Measurements from ENCODE around the gene NUP88. TPM values are rescaled to one million over a fixed set of nuclear protein-coding genes. Genes with fewer than 3 reads are reported as not detected.

The NUP88 gene
- total RNA-seq, 2 donors from 2014 or later: 97.4 to 103 TPM

- ATAC-seq (replicated peaks in 1 of 2): peak; percentile 29 to 68
- H3K36me3 Mint-ChIP-seq (ENCODE audit: insufficient read depth in 2 of 2): peaks cover 28 to 43% of the 10 kb centered on the region in 2 donors
- H3K4me1 Mint-ChIP-seq (ENCODE audit: low read depth): peaks cover 47% of the 10 kb centered on the region
- H3K9me3 Mint-ChIP-seq: no peaks in the 10 kb centered on the region
- DNase-seq: no peak
- no peaks in the 10 kb centered on the region for H3K27me3 Mint-ChIP-seq (ENCODE audit: low read depth)
- H3K4me3 Mint-ChIP-seq: peak overlapping the region; percentile 0 to 83
- peak overlapping the region; percentile 11 for H3K27ac Mint-ChIP-seq
Measured at GRCh38 chr17:5410594-5411272, 8.7 kb downstream of the NUP88 start.

- peaks cover 21 to 43% of the 10 kb centered on the region in 2 donors for H3K36me3 Mint-ChIP-seq (ENCODE audit: insufficient read depth in 2 of 2)
- no peak overlapping the region for H3K4me3 Mint-ChIP-seq
- ATAC-seq (replicated peaks in 1 of 2): no peak
- H3K4me1 Mint-ChIP-seq (ENCODE audit: low read depth): peaks cover 31% of the 10 kb centered on the region
- DNase-seq: no peak
- H3K27me3 Mint-ChIP-seq (ENCODE audit: low read depth): no peaks in the 10 kb centered on the region
- no peaks in the 10 kb centered on the region for H3K9me3 Mint-ChIP-seq
- H3K27ac Mint-ChIP-seq: peak overlapping the region; percentile 10
Measured at GRCh38 chr17:5408186-5408585, 11.3 kb downstream of the NUP88 start.

GRCh38 chr17:5405400-5405799 is 14.1 kb downstream of the NUP88 start:
- no peak overlapping the region for H3K27ac Mint-ChIP-seq
- peaks cover 8% of the 10 kb centered on the region for H3K4me1 Mint-ChIP-seq (ENCODE audit: low read depth)
- DNase-seq: no peak
- no peaks in the 10 kb centered on the region for H3K27me3 Mint-ChIP-seq (ENCODE audit: low read depth)
- no peak for ATAC-seq (replicated peaks in 1 of 2)
- H3K36me3 Mint-ChIP-seq (ENCODE audit: insufficient read depth in 2 of 2): peaks cover 12 to 27% of the 10 kb centered on the region in 2 donors
- no peaks in the 10 kb centered on the region for H3K9me3 Mint-ChIP-seq
- no peak overlapping the region for H3K4me3 Mint-ChIP-seq

GRCh38 chr17:5399767-5400166 is 19.7 kb downstream of the NUP88 start:
- peaks cover 13 to 50% of the 10 kb centered on the region in 2 donors for H3K36me3 Mint-ChIP-seq (ENCODE audit: insufficient read depth in 2 of 2)
- no peaks in the 10 kb centered on the region for H3K27me3 Mint-ChIP-seq (ENCODE audit: low read depth)
- H3K9me3 Mint-ChIP-seq: no peaks in the 10 kb centered on the region
- no peak overlapping the region for H3K27ac Mint-ChIP-seq
- no peak overlapping the region for H3K4me3 Mint-ChIP-seq
- H3K4me1 Mint-ChIP-seq (ENCODE audit: low read depth): no peaks in the 10 kb centered on the region
- DNase-seq: no peak
- no peak for ATAC-seq (replicated peaks in 1 of 2)

GRCh38 chr17:5396612-5397011 is 22.9 kb downstream of the NUP88 start:
- Mint-ChIP-seq H3K4me3 (no peak overlapping the region), H3K27me3 (ENCODE audit: low read depth) (no peaks in the 10 kb centered on the region), H3K4me1 (ENCODE audit: low read depth) (no peaks in the 10 kb centered on the region), H3K36me3 (ENCODE audit: insufficient read depth in 2 of 2) (peaks cover 18 to 47% of the 10 kb centered on the region in 2 donors), H3K9me3 (no peaks in the 10 kb centered on the region), H3K27ac (peak overlapping the region; percentile 31)
- ATAC-seq (replicated peaks in 1 of 2): peak; percentile 39 to 53
- no peak for DNase-seq

- Mint-ChIP-seq H3K36me3 (ENCODE audit: insufficient read depth in 2 of 2) (peaks cover 15 to 47% of the 10 kb centered on the region in 2 donors), H3K9me3 (no peaks in the 10 kb centered on the region), H3K27me3 (ENCODE audit: low read depth) (no peaks in the 10 kb centered on the region), H3K4me3 (no peak overlapping the region), H3K4me1 (ENCODE audit: low read depth) (no peaks in the 10 kb centered on the region), H3K27ac (no peak overlapping the region)
- DNase-seq (no peak), ATAC-seq (replicated peaks in 1 of 2) (no peak)
Measured at GRCh38 chr17:5391678-5392077, 27.8 kb downstream of the NUP88 start.

GRCh38 chr17:5381542-5381941 is 37.9 kb downstream of the NUP88 start:
- H3K9me3 Mint-ChIP-seq: no peaks in the 10 kb centered on the region
- ATAC-seq (replicated peaks in 1 of 2) (peak; percentile 26 to 29), DNase-seq (no peak)
- peaks cover 10% of the 10 kb centered on the region for H3K4me1 Mint-ChIP-seq (ENCODE audit: low read depth)
- H3K36me3 Mint-ChIP-seq (ENCODE audit: insufficient read depth in 2 of 2): peaks cover 6 to 43% of the 10 kb centered on the region in 2 donors
- H3K27me3 Mint-ChIP-seq (ENCODE audit: low read depth): no peaks in the 10 kb centered on the region
- H3K27ac Mint-ChIP-seq: peak overlapping the region; percentile 3
- no peak overlapping the region for H3K4me3 Mint-ChIP-seq

- ATAC-seq (replicated peaks in 1 of 2): no peak
- DNase-seq: no peak
- peaks cover 6 to 44% of the 10 kb centered on the region in 2 donors for H3K36me3 Mint-ChIP-seq (ENCODE audit: insufficient read depth in 2 of 2)
- H3K9me3 Mint-ChIP-seq: no peaks in the 10 kb centered on the region
- no peaks in the 10 kb centered on the region for H3K27me3 Mint-ChIP-seq (ENCODE audit: low read depth)
- no peak overlapping the region for H3K4me3 Mint-ChIP-seq
- H3K4me1 Mint-ChIP-seq (ENCODE audit: low read depth): peaks cover 10% of the 10 kb centered on the region
- peak overlapping the region; percentile 26 for H3K27ac Mint-ChIP-seq
Measured at GRCh38 chr17:5380491-5381135, 38.8 kb downstream of the NUP88 start.

- Mint-ChIP-seq H3K36me3 (ENCODE audit: insufficient read depth in 2 of 2) (peaks cover 8 to 45% of the 10 kb centered on the region in 2 donors), H3K27me3 (ENCODE audit: low read depth) (no peaks in the 10 kb centered on the region), H3K4me1 (ENCODE audit: low read depth) (peaks cover 10% of the 10 kb centered on the region), H3K4me3 (no peak overlapping the region), H3K9me3 (no peaks in the 10 kb centered on the region), H3K27ac (peak overlapping the region; percentile 26)
- ATAC-seq (replicated peaks in 1 of 2) (no peak), DNase-seq (no peak)
Measured at GRCh38 chr17:5379351-5380107, 39.9 kb downstream of the NUP88 start.

- Mint-ChIP-seq H3K36me3 (ENCODE audit: insufficient read depth in 2 of 2) (peaks cover 8 to 47% of the 10 kb centered on the region in 2 donors), H3K4me1 (ENCODE audit: low read depth) (peaks cover 10% of the 10 kb centered on the region), H3K9me3 (no peaks in the 10 kb centered on the region), H3K4me3 (no peak overlapping the region), H3K27ac (peak overlapping the region; percentile 27), H3K27me3 (ENCODE audit: low read depth) (no peaks in the 10 kb centered on the region)
- DNase-seq (no peak), ATAC-seq (replicated peaks in 1 of 2) (no peak)
Measured at GRCh38 chr17:5378566-5379207, 40.8 kb downstream of the NUP88 start.

- H3K36me3 Mint-ChIP-seq (ENCODE audit: insufficient read depth in 2 of 2): peaks cover 9 to 24% of the 10 kb centered on the region in 2 donors
- H3K27me3 Mint-ChIP-seq (ENCODE audit: low read depth): no peaks in the 10 kb centered on the region
- H3K4me1 Mint-ChIP-seq (ENCODE audit: low read depth): no peaks in the 10 kb centered on the region
- ATAC-seq (replicated peaks in 1 of 2) (no peak), DNase-seq (no peak)
- peak overlapping the region; percentile 84 for H3K27ac Mint-ChIP-seq
- H3K4me3 Mint-ChIP-seq: no peak overlapping the region
- no peaks in the 10 kb centered on the region for H3K9me3 Mint-ChIP-seq
Measured at GRCh38 chr17:5373112-5373511, 46.4 kb downstream of the NUP88 start.

- ATAC-seq (replicated peaks in 1 of 2): no peak
- peak overlapping the region; percentile 61 for H3K27ac Mint-ChIP-seq
- no peaks in the 10 kb centered on the region for H3K9me3 Mint-ChIP-seq
- H3K4me1 Mint-ChIP-seq (ENCODE audit: low read depth): no peaks in the 10 kb centered on the region
- peaks cover 9 to 19% of the 10 kb centered on the region in 2 donors for H3K36me3 Mint-ChIP-seq (ENCODE audit: insufficient read depth in 2 of 2)
- H3K27me3 Mint-ChIP-seq (ENCODE audit: low read depth): no peaks in the 10 kb centered on the region
- H3K4me3 Mint-ChIP-seq: no peak overlapping the region
- no peak for DNase-seq
Measured at GRCh38 chr17:5370411-5370810, 49.1 kb downstream of the NUP88 start.

GRCh38 chr17:5365831-5366230 is 53.6 kb downstream of the NUP88 start:
- no peak for DNase-seq
- ATAC-seq (replicated peaks in 1 of 2): no peak
- Mint-ChIP-seq H3K4me3 (no peak overlapping the region), H3K36me3 (ENCODE audit: insufficient read depth in 2 of 2) (peaks cover 4 to 11% of the 10 kb centered on the region in 2 donors), H3K9me3 (no peaks in the 10 kb centered on the region), H3K4me1 (ENCODE audit: low read depth) (no peaks in the 10 kb centered on the region), H3K27ac (peak overlapping the region; percentile 29), H3K27me3 (ENCODE audit: low read depth) (no peaks in the 10 kb centered on the region)
